Fibroblast of lung (primary cell): ENCODE results near the gene GRPEL2. TPM values are rescaled to one million over a fixed set of nuclear protein-coding genes. Genes with fewer than 3 reads are reported as not detected.

Source experiments
- DNase-seq, 2 donors: peaks; one replicate each; pipeline versions ENCODE4 v3.0.0 to v3.0.0-alpha.2; 2010; ENCODE audit warnings: low read depth in 2 of 2
- H2AFZ ChIP-seq: 2 replicates; pipeline ENCODE4 v1.5.1; 2012; ENCODE audit warnings: low read length, control low read depth, inconsistent platforms
- H3K27ac ChIP-seq: 2 replicates; pipeline ENCODE4 v1.5.1; 2011; ENCODE audit warnings: low read length, control low read depth; ENCODE audit not compliant: insufficient read depth
- H3K27me3 ChIP-seq: 2 replicates; pipeline ENCODE4 v1.5.1; 2011; ENCODE audit warnings: mild to moderate bottlenecking, low read length; ENCODE audit not compliant: control insufficient read depth, insufficient read depth
- H3K36me3 ChIP-seq: 2 replicates; pipeline ENCODE4 v1.5.1; 2011; ENCODE audit warnings: low read length; ENCODE audit not compliant: control insufficient read depth, insufficient read depth
- H3K4me1 ChIP-seq: 2 replicates; pipeline ENCODE4 v1.5.1; 2011; ENCODE audit warnings: low read length; ENCODE audit not compliant: control insufficient read depth, insufficient read depth; ENCODE audit errors: extremely low read depth
- H3K4me2 ChIP-seq: 2 replicates; pipeline ENCODE4 v1.5.1; 2011; ENCODE audit warnings: low read length, control low read depth; ENCODE audit not compliant: insufficient read depth; ENCODE audit errors: extremely low read depth
- H3K4me3 ChIP-seq, 4 experiments: fragments of 200-600 bp in 1 of 4; sonication (generic) in 1 of 4; replicated peaks in 1 of 4; 2 replicates each; pipeline ENCODE4 v1.5.1; 2011 to 2016; ENCODE audit warnings: low read length in 4 of 4, low read depth in 3 of 4, mild to moderate bottlenecking in 3 of 4, control low read depth in 2 of 4, inconsistent platforms in 1 of 4, mixed read lengths in 1 of 4; ENCODE audit not compliant: insufficient read depth in 1 of 4; ENCODE audit errors: control extremely low read depth in 1 of 4
- H3K79me2 ChIP-seq: 2 replicates; pipeline ENCODE4 v1.5.1; 2012; ENCODE audit warnings: mild to moderate bottlenecking, low read length, inconsistent platforms; ENCODE audit not compliant: control insufficient read depth, insufficient read depth
- H3K9ac ChIP-seq: 2 replicates; pipeline ENCODE4 v1.5.1; 2011; ENCODE audit warnings: mild to moderate bottlenecking, low read length, control low read depth; ENCODE audit not compliant: insufficient read depth
- H3K9me3 ChIP-seq: 2 replicates; pipeline ENCODE4 v1.5.1; 2012; ENCODE audit warnings: low read depth, low read length; ENCODE audit not compliant: control insufficient read depth, insufficient read depth
- H4K20me1 ChIP-seq: 2 replicates; pipeline ENCODE4 v1.5.1; 2011; ENCODE audit warnings: low read length; ENCODE audit not compliant: control insufficient read depth, insufficient read depth; ENCODE audit errors: extremely low read depth
- CTCF ChIP-seq, 2 donors: IDR thresholded peaks in 1 of 2; conservative IDR thresholded peaks in 1 of 2; 1 replicate in 1 of 2; 2 replicates in 1 of 2; pipeline ENCODE4 v1.5.1; 2011 to 2012; ENCODE audit warnings: low read length in 2 of 2, control low read depth in 1 of 2, inconsistent platforms in 1 of 2, low read depth in 1 of 2, mild to moderate bottlenecking in 1 of 2
- EZH2 ChIP-seq: IDR thresholded peaks from 2 replicates; pipeline ENCODE4 v1.5.1; 2012; ENCODE audit warnings: low read length, control low read depth, mild to moderate bottlenecking; ENCODE audit errors: missing control alignments
- polyA plus RNA-seq, 2 donors: library from polyadenylated mRNA; depleted of rRNA in 1 of 2; stranded (reverse) in 1 of 2; unstranded in 1 of 2; fragments of >200 nt; gene quantifications; 2 replicates each; pipeline ENCODE4 v1.2.1, GENCODE V29; 2011 to 2012; ENCODE audit warnings: missing spikeins in 1 of 2
- total RNA-seq: library from RNA; depleted of rRNA; stranded (reverse); fragments of >200 nt; gene quantifications from 2 replicates; pipeline ENCODE4 v1.2.1, GENCODE V29; 2014

Gene GRPEL2
- total and polyA plus RNA-seq, 2 donors (not counting 1 experiment from before 2014, with no cell fraction given), result 15.3 to 29.6 TPM

- H3K36me3 ChIP-seq, result no peaks in the 10 kb centered on the region
- no peaks in the 10 kb centered on the region for H3K79me2 ChIP-seq
- H3K27ac ChIP-seq, result no peak overlapping the region
- TF ChIP-seq CTCF (conservative IDR thresholded peaks at IDR 0.05 in 1 of 2, IDR thresholded peaks at IDR 0.05 in 1 of 2; ENCODE audit: low read depth in 1 of 2, low read length in 2 of 2), result no peak
- TF ChIP-seq EZH2, result no peak
- H3K4me2 ChIP-seq, result no peak overlapping the region
- H3K27me3 ChIP-seq, result no peaks in the 10 kb centered on the region
- no peak overlapping the region for H2AFZ ChIP-seq
- H3K9me3 ChIP-seq, result no peaks in the 10 kb centered on the region
- no peak overlapping the region for H3K4me3 ChIP-seq
- no peak overlapping the region for H3K9ac ChIP-seq
- no peaks in the 10 kb centered on the region for H4K20me1 ChIP-seq
- H3K4me1 ChIP-seq, result no peaks in the 10 kb centered on the region
- DNase-seq, result no peak
Observed at GRCh38 chr5:149328177-149328576, 17.1 kb upstream of the GRPEL2 start.

- Histone ChIP-seq H3K4me1 (no peaks in the 10 kb centered on the region), H2AFZ (no peak overlapping the region), H3K4me3 (no peak overlapping the region), H3K4me2 (no peak overlapping the region), H3K9me3 (no peaks in the 10 kb centered on the region), H3K27ac (no peak overlapping the region), H3K27me3 (no peaks in the 10 kb centered on the region), H3K9ac (no peak overlapping the region), H3K79me2 (no peaks in the 10 kb centered on the region), H3K36me3 (no peaks in the 10 kb centered on the region), H4K20me1 (no peaks in the 10 kb centered on the region)
- no peak for TF ChIP-seq CTCF (conservative IDR thresholded peaks at IDR 0.05 in 1 of 2, IDR thresholded peaks at IDR 0.05 in 1 of 2; ENCODE audit: low read depth in 1 of 2, low read length in 2 of 2)
- TF ChIP-seq EZH2, result no peak
- DNase-seq, result no peak
Observed at GRCh38 chr5:149333711-149334443, 11.4 kb upstream of the GRPEL2 start.

- no peak overlapping the region for H3K4me2 ChIP-seq
- H3K9me3 ChIP-seq, result no peaks in the 10 kb centered on the region
- H3K36me3 ChIP-seq, result no peaks in the 10 kb centered on the region
- TF ChIP-seq CTCF (conservative IDR thresholded peaks at IDR 0.05 in 1 of 2, IDR thresholded peaks at IDR 0.05 in 1 of 2; ENCODE audit: low read depth in 1 of 2, low read length in 2 of 2) (no peak), EZH2 (no peak)
- no peaks in the 10 kb centered on the region for H3K79me2 ChIP-seq
- H4K20me1 ChIP-seq, result no peaks in the 10 kb centered on the region
- no peak for DNase-seq
- H2AFZ ChIP-seq, result no peak overlapping the region
- H3K9ac ChIP-seq, result no peak overlapping the region
- no peaks in the 10 kb centered on the region for H3K4me1 ChIP-seq
- no peaks in the 10 kb centered on the region for H3K27me3 ChIP-seq
- H3K27ac ChIP-seq, result no peak overlapping the region
- no peak overlapping the region for H3K4me3 ChIP-seq
Observed at GRCh38 chr5:149337736-149338135, 7.6 kb upstream of the GRPEL2 start.
